Loucy (cell line): Measurements from ENCODE around the gene MIA.

Source experiments
- H2AFZ ChIP-seq: fragments of 200-600 bp; sonication (generic); 2 replicates; pipeline ENCODE4 v1.6.0; 2016; ENCODE audit warnings: antibody characterized with exemption, mild to moderate bottlenecking, low read length, moderate library complexity
- H3F3A ChIP-seq: fragments of 200-600 bp; 2 replicates; pipeline ENCODE4 v1.6.0; 2016; ENCODE audit warnings: antibody characterized with exemption, low read depth, mild to moderate bottlenecking
- H3K27me3 ChIP-seq: fragments of 200-600 bp; sonication (generic); 2 replicates; pipeline ENCODE4 v1.6.1; 2014; ENCODE audit warnings: low read length, mild to moderate bottlenecking; ENCODE audit not compliant: insufficient read depth, poor library complexity, severe bottlenecking
- H3K36me3 ChIP-seq: fragments of 200-600 bp; sonication (generic); 2 replicates; pipeline ENCODE4 v1.6.1; 2016; ENCODE audit warnings: low read length; ENCODE audit not compliant: insufficient read depth
- H3K4me1 ChIP-seq: fragments of 200-600 bp; sonication (generic); 2 replicates; pipeline ENCODE4 v1.5.1; 2014; ENCODE audit warnings: low read length, mild to moderate bottlenecking; ENCODE audit not compliant: insufficient read depth, poor library complexity, severe bottlenecking
- H3K4me2 ChIP-seq: fragments of 200-600 bp; sonication (generic); 2 replicates; pipeline ENCODE4 v1.6.0; 2014; ENCODE audit warnings: antibody characterized with exemption, low read length, low read depth, mild to moderate bottlenecking; ENCODE audit not compliant: poor library complexity, severe bottlenecking
- H3K4me3 ChIP-seq: fragments of 200-600 bp; sonication (generic); 2 replicates; pipeline ENCODE4 v1.5.1; 2014; ENCODE audit warnings: low read length, mild to moderate bottlenecking, mixed read lengths; ENCODE audit not compliant: poor library complexity, severe bottlenecking
- H3K79me2 ChIP-seq: fragments of 200-600 bp; sonication (generic); 2 replicates; pipeline ENCODE4 v1.6.1; 2014; ENCODE audit warnings: low read length; ENCODE audit not compliant: insufficient read depth
- H3K9ac ChIP-seq: fragments of 200-600 bp; sonication (generic); 2 replicates; pipeline ENCODE4 v1.6.0; 2014; ENCODE audit warnings: mild to moderate bottlenecking, low read depth, low read length, moderate library complexity; ENCODE audit not compliant: poor library complexity, severe bottlenecking
- H3K9me2 ChIP-seq: fragments of 200-600 bp; sonication (generic); replicated peaks from 2 replicates; pipeline ENCODE4 v1.6.1; 2016; ENCODE audit warnings: low read depth, low read length, mixed read lengths
- H3K9me3 ChIP-seq: fragments of 200-600 bp; sonication (generic); 2 replicates; pipeline ENCODE4 v1.6.1; 2014; ENCODE audit warnings: mild to moderate bottlenecking, antibody characterized with exemption, low read length, low read depth; ENCODE audit not compliant: insufficient read depth
- H4K20me1 ChIP-seq: fragments of 200-600 bp; sonication (generic); 2 replicates; pipeline ENCODE4 v1.6.0; 2014; ENCODE audit warnings: antibody characterized with exemption, low read length, mild to moderate bottlenecking; ENCODE audit not compliant: insufficient read depth, poor library complexity, severe bottlenecking
- CTCF ChIP-seq: fragments of 200-600 bp; sonication (generic); conservative IDR thresholded peaks from 2 replicates; pipeline ENCODE4 v1.5.1; 2014; ENCODE audit warnings: mild to moderate bottlenecking, antibody characterized with exemption, low read length
- EZH2phosphoT487 ChIP-seq: fragments of 200-600 bp; IDR thresholded peaks from 2 replicates; pipeline ENCODE4 v1.6.1; 2018; ENCODE audit warnings: antibody characterized with exemption, mild to moderate bottlenecking, moderate library complexity, borderline replicate concordance

The MIA gene

GRCh38 chr19:40750874-40751537 lies 24.3 kb upstream of the MIA start, which contains the start of gene SNRPA:
SNRPA (plus strand) TSS chr19:40751203; CDS start chr19:40751409, 206 bp downstream.
- peaks cover 39% of the 10 kb centered on the region for H4K20me1 ChIP-seq
- peak within 1 kb of the TSS; percentile 99 for H3K4me3 ChIP-seq
- H3K27me3 ChIP-seq: no peaks in the 10 kb centered on the region
- peak within 1 kb of the TSS; percentile 100 for H3K9ac ChIP-seq
- no peaks in the 10 kb centered on the region for H3K9me3 ChIP-seq
- 0 out of 2 replicates have a peak, but pooled peaks cover 4% of the 10 kb centered on the region for H3K36me3 ChIP-seq
- no peak for TF ChIP-seq CTCF
- no peak for TF ChIP-seq EZH2phosphoT487
- H3K9me2 ChIP-seq: no peaks in the 10 kb centered on the region
- peaks cover 46% of the 10 kb centered on the region for H3K4me1 ChIP-seq
- H3F3A ChIP-seq: no peaks in the 10 kb centered on the region
- peak within 1 kb of the TSS; percentile 80 for H2AFZ ChIP-seq
- peaks cover 77% of the 10 kb centered on the region for H3K79me2 ChIP-seq
- peak within 1 kb of the TSS; percentile 100 for H3K4me2 ChIP-seq

GRCh38 chr19:40752257-40752781 lies 23.0 kb upstream of the MIA start:
- no peaks in the 10 kb centered on the region for H3F3A ChIP-seq
- H3K4me3 ChIP-seq: peak overlapping the region; percentile 96
- H3K79me2 ChIP-seq: peaks cover 91% of the 10 kb centered on the region
- H2AFZ ChIP-seq: no peak overlapping the region
- H3K27me3 ChIP-seq: no peaks in the 10 kb centered on the region
- peaks cover 11% of the 10 kb centered on the region; the same call in 1 of the 2 replicates for H3K36me3 ChIP-seq
- H3K4me1 ChIP-seq: peaks cover 58% of the 10 kb centered on the region
- H3K4me2 ChIP-seq: peak overlapping the region; percentile 73
- TF ChIP-seq EZH2phosphoT487 (no peak), CTCF (no peak)
- peak overlapping the region; percentile 95 for H3K9ac ChIP-seq
- peaks cover 51% of the 10 kb centered on the region for H4K20me1 ChIP-seq
- H3K9me3 ChIP-seq: no peaks in the 10 kb centered on the region
- H3K9me2 ChIP-seq: no peaks in the 10 kb centered on the region

GRCh38 chr19:40754611-40755247 lies 20.6 kb upstream of the MIA start:
- H3K79me2 ChIP-seq: peaks cover 85% of the 10 kb centered on the region
- peak overlapping the region; percentile 68 for H3K4me3 ChIP-seq
- peaks cover 42% of the 10 kb centered on the region for H3K4me1 ChIP-seq
- TF ChIP-seq EZH2phosphoT487 (no peak), CTCF (no peak)
- H3K9me2 ChIP-seq: no peaks in the 10 kb centered on the region
- peak overlapping the region; percentile 80 for H3K4me2 ChIP-seq
- H3K27me3 ChIP-seq: no peaks in the 10 kb centered on the region
- no peaks in the 10 kb centered on the region for H3K9me3 ChIP-seq
- H4K20me1 ChIP-seq: peaks cover 63% of the 10 kb centered on the region
- no peak overlapping the region for H2AFZ ChIP-seq
- peak overlapping the region; percentile 44 for H3K9ac ChIP-seq
- H3F3A ChIP-seq: no peaks in the 10 kb centered on the region
- peaks cover 30% of the 10 kb centered on the region; the same call in 1 of the 2 replicates for H3K36me3 ChIP-seq
